ENCODE data around the gene SOD2. TPM values are rescaled to one million over a fixed set of nuclear protein-coding genes. Genes with fewer than 3 reads are reported as not detected.
"Not testable (repeated sequence)": the region's sequence is repeated elsewhere in the genome, so short reads cannot be mapped to it uniquely, and the experiment has no call there.

Gene SOD2
- total RNA-seq, 2 experiments from 2014 or later: 47.8 to 50.2 TPM

DNA sequence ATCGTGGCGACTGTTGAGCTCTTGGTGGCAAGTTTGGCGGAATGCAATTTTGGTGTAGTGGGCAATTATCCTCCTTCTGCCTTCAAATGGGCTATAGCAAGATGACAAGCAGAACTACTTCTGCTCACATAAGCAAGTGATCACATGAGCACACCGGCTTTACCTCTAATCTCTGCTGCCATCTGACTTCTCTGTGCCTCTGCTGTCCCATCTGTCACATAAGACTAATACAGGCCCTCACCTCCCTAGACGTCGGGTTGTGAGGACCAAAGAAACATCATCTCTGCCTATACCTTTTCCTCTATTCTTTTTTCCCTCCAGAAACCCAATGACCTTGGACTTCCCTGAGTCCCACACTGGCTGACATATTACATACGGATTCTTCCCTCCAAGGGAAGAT, 20.9 kb upstream of the SOD2 start:
- H3K27me3 Mint-ChIP-seq: no peaks in the 10 kb centered on the region
- H3K36me3 Mint-ChIP-seq: peaks cover 4% of the 10 kb centered on the region
- no peak overlapping the region for H3K27ac Mint-ChIP-seq
- H3K9me3 Mint-ChIP-seq (ENCODE audit: low read depth): peaks cover 2% of the 10 kb centered on the region
- DNase-seq: no peak
- H3K4me3 Mint-ChIP-seq: no peak overlapping the region
- H3K4me1 Mint-ChIP-seq: peaks cover 6% of the 10 kb centered on the region
- ATAC-seq: no peak
- CTCF ChIA-PET: no interaction called here

DNA sequence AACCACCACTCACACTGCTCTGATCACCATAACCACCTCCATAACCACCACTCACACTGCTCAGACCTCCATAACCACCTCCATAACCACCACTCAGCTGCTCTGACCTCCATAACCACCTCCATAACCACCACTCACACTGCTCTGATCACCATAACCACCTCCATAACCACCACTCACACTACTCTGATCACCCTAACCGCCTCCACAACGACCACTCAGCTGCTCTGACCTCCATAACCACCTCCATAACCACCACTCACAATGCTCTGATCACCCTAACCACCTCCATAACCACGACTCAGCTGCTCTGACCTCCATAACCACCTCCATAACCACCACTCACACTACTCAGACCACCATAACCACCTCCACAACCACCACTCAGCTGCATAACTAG, 19.3 kb upstream of the SOD2 start:
- DNase-seq; H3K4me3 Mint-ChIP-seq; ATAC-seq; H3K9me3 Mint-ChIP-seq (ENCODE audit: low read depth); H3K36me3 Mint-ChIP-seq; H3K27ac Mint-ChIP-seq; H3K4me1 Mint-ChIP-seq; H3K27me3 Mint-ChIP-seq: not testable (repeated sequence)
- CTCF ChIA-PET: interaction anchor here (1.0 kb wide), 1 partner anchor 20 kb away, joined by 4 read pairs; no protein-coding TSS in a partner anchor

DNA sequence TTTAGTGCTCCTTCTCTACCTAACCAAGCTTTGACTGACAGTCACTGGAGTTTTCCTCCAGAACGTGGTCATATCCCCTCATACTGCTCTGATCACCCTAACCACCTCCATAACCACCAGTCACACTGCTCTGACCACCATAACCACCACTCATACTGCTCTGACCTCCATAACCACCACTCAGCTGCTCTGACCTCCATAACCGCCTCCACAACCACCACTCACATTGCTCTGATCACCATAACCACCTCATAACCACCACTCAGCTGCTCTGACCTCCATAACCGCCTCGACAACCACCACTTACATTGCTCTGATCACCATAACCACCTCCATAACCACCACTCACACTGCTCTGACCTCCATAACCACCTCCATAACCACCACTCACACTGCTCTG, 17.6 kb upstream of the SOD2 start:
- H3K4me1 Mint-ChIP-seq; CTCF ChIA-PET; ATAC-seq; H3K36me3 Mint-ChIP-seq; DNase-seq; H3K9me3 Mint-ChIP-seq (ENCODE audit: low read depth); H3K27ac Mint-ChIP-seq; H3K4me3 Mint-ChIP-seq: not testable (repeated sequence)
- peaks cover 11% of the 10 kb centered on the region for H3K27me3 Mint-ChIP-seq

DNA sequence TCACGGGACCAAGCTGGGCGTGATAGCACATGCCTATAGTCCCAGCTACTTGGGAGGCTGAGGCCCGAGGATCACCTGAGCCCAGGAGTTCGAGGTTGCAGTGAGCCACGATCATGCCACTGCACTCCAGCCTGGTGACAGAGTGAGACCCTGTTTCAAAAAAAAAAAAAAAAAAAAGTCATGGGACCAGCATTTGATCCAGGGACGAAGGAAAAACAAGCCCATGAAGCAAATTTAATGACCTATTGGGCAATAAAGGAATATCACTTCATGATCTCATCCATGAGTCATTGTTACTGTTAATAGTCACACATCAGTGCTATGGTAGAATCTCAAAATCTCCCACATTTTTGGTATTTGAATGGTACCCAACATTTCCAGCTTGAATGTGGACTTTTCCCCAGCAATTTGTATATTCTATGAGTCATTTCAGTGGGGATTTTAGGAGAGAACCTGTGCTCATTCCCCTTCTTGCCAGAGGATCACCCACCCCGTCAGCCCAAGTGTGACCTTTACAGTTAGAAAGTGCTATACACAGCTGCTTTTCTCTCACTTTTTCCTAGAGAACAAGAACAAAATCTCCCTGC, 8.5 kb upstream of the SOD2 start:
- H3K9me3 Mint-ChIP-seq (ENCODE audit: low read depth): no peaks in the 10 kb centered on the region
- CTCF ChIA-PET: no interaction called here

DNA sequence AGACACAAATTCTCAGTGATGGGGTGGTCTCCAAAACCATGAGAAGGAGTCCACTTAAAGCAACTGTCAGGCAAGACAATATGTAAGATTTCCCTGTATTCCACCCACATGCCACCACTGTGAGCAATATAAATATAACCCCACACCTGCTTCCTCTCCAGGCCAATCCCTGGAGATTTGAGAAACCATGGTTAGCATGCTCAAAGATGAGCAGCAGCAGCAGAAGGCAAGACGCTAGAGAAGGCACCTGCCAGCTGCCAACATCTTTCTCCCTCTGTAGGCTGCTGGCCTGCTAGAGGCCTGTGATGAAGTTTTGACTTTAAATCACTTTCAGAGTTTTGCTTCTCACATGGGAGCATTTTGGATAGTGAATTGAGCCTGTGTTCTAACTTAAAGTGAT, 7.9 kb upstream of the SOD2 start:
- no peaks in the 10 kb centered on the region for H3K27me3 Mint-ChIP-seq
- no peaks in the 10 kb centered on the region for H3K36me3 Mint-ChIP-seq
- H3K9me3 Mint-ChIP-seq (ENCODE audit: low read depth): no peaks in the 10 kb centered on the region
- no peaks in the 10 kb centered on the region for H3K4me1 Mint-ChIP-seq
- H3K4me3 Mint-ChIP-seq: no peak overlapping the region
- no peak for DNase-seq
- no peak for ATAC-seq
- CTCF ChIA-PET: no interaction called here
- H3K27ac Mint-ChIP-seq: no peak overlapping the region

More for the DNA sequence above, 8.5 kb upstream of the SOD2 start:
- Mint-ChIP-seq H3K4me1 (no peaks in the 10 kb centered on the region), H3K27me3 (peaks cover 2% of the 10 kb centered on the region), H3K36me3 (no peaks in the 10 kb centered on the region), H3K27ac (no peak overlapping the region), H3K4me3 (no peak overlapping the region)
- no peak for DNase-seq
- no peak for ATAC-seq

DNA sequence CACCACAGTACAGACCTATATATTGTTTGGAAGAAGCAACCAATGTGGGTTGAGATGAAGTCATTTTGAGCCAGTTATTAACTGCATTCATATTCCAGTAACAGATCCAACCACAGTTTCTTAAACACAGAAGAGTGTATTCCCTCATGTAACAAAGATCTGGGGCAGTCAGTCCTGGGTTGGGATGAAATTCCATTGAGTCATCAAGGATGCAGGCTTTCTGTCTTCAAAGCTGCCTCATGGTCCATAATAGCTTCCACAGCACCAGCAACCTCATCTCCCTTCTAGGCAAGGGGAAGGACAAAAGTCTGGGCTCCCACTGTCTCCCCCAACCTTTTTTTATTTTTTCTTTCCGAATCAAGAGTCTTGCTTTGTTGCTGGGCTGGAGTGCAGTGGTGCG, 2.9 kb upstream of the SOD2 start:
- ATAC-seq (no peak), DNase-seq (no peak)
- H3K27me3 Mint-ChIP-seq: no peaks in the 10 kb centered on the region
- peaks cover 4% of the 10 kb centered on the region for H3K36me3 Mint-ChIP-seq
- H3K4me3 Mint-ChIP-seq: no peak overlapping the region
- H3K9me3 Mint-ChIP-seq (ENCODE audit: low read depth): no peaks in the 10 kb centered on the region
- CTCF ChIA-PET: no interaction called here
- peaks cover 26% of the 10 kb centered on the region for H3K4me1 Mint-ChIP-seq
- H3K27ac Mint-ChIP-seq: no peak overlapping the region

DNA sequence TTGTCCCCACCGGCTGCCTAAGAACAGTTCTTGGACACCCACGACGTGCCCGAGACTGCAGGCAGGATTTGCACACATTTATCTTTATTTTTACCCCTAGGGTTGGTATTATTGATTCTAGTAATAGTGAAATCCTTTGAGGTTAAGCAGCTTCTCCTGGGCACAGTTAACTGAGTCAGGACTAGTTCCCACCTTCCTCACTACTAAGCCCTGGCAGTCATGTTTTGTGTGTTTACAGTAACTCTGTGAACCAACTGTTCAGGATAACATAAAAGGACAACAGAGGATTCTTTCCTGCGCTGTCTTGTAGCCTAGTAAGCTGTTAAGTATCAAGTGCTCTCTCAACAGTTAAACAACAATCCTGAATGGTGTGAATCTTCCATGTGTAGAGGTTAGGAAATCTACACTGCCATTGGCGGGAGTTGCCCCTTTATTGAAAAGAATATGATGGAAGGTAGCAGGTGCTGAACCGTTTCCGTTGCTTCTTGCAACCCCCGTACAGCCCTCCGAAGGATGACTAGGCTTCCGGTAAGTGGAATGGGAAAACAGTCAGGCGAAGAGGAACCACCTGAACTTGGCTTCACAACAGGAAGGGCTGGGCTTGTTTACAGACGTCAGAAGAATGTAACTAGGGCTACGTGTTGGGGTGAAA, 979 bp upstream of the SOD2 start:
- CTCF ChIA-PET: interaction anchor here (0.9 to 1.4 kb wide), 4 partner anchors 31 to 68 kb away, joined by 3 to 4 read pairs (median 3); partner anchors contain the start of genes ACAT2 and WTAP
- peaks cover 7% of the 10 kb centered on the region for H3K36me3 Mint-ChIP-seq
- peak; percentile 2 for ATAC-seq
- peak; percentile 45 for DNase-seq
- H3K4me3 Mint-ChIP-seq: peak overlapping the region; percentile 86
- H3K27me3 Mint-ChIP-seq: no peaks in the 10 kb centered on the region
- no peaks in the 10 kb centered on the region for H3K9me3 Mint-ChIP-seq (ENCODE audit: low read depth)
- H3K27ac Mint-ChIP-seq: peak overlapping the region; percentile 87
- peaks cover 30% of the 10 kb centered on the region for H3K4me1 Mint-ChIP-seq

DNA sequence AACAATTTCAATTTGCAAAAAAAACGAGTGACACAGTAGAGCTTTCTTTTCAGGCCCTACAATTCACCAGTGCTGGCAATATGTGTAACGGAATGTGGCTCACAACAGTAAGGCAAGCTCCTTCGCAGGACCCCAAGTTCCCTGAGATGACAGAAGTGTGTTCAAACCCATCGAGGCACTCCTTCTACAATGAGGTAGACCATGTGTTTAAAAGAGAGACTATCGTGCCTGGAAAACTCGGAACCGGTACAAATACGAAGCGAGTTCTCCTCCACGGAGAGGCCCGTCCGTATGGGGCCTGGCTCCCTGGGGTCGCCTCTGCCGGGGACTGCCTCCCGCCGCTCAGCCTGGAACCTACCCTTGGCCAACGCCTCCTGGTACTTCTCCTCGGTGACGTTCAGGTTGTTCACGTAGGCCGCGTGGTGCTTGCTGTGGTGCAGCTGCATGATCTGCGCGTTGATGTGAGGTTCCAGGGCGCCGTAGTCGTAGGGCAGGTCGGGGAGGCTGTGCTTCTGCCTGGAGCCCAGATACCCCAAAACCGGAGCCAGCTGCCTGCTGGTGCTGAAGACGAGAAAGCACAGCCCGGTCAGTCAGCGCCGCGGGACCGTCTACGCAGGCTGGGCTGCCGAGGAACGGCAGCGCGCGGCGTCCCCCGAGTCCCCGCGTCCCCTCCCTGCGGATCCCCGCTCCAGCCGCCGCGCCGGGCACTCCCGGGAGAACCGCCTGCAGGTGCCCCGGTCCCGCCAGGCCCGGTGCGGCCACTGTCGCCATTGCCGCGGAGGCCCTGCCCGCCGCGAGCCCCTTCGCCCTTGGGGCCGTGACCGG, 526 bp downstream of the SOD2 start:
- Mint-ChIP-seq H3K4me1 (peaks cover 34% of the 10 kb centered on the region), H3K9me3 (ENCODE audit: low read depth) (no peaks in the 10 kb centered on the region), H3K36me3 (peaks cover 14% of the 10 kb centered on the region), H3K27ac (peak overlapping the region; percentile 92), H3K4me3 (peak overlapping the region; percentile 86), H3K27me3 (no peaks in the 10 kb centered on the region)
- peak; percentile 80 for DNase-seq
- ATAC-seq: peak; percentile 55
- CTCF ChIA-PET: interaction anchor here (1.2 to 3.3 kb wide), 16 partner anchors 11 to 770 kb away, joined by 3 to 19 read pairs (median 6); partner anchors contain the start of genes ACAT2, MRPL18, TCP1 and WTAP

DNA sequence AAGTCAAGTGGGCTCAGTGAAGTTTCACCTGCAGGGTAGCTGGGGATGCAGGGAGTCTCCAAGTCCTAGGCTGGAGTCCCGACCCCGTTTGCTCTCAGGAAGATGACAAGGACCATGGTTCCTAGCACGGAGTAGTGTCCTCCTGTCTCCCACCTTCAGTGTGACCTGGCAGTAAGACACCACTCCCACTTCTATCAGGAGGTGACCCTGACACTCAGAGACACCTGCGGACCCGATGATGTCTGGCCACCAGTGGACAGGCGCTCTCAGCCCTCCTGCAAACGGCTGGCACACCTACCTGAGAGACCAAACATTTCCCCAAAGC, 1.1 kb downstream of the SOD2 start:
- ATAC-seq: no peak
- no peaks in the 10 kb centered on the region for H3K27me3 Mint-ChIP-seq
- H3K4me1 Mint-ChIP-seq: peaks cover 38% of the 10 kb centered on the region
- peak overlapping the region; percentile 92 for H3K27ac Mint-ChIP-seq
- no peak for DNase-seq
- peaks cover 18% of the 10 kb centered on the region for H3K36me3 Mint-ChIP-seq
- CTCF ChIA-PET: interaction anchor here (0.6 to 3.3 kb wide), 18 partner anchors 11 to 770 kb away, joined by 3 to 19 read pairs (median 6); partner anchors contain the start of genes MRPL18, TCP1 and WTAP
- no peaks in the 10 kb centered on the region for H3K9me3 Mint-ChIP-seq (ENCODE audit: low read depth)
- H3K4me3 Mint-ChIP-seq: peak overlapping the region; percentile 86

DNA sequence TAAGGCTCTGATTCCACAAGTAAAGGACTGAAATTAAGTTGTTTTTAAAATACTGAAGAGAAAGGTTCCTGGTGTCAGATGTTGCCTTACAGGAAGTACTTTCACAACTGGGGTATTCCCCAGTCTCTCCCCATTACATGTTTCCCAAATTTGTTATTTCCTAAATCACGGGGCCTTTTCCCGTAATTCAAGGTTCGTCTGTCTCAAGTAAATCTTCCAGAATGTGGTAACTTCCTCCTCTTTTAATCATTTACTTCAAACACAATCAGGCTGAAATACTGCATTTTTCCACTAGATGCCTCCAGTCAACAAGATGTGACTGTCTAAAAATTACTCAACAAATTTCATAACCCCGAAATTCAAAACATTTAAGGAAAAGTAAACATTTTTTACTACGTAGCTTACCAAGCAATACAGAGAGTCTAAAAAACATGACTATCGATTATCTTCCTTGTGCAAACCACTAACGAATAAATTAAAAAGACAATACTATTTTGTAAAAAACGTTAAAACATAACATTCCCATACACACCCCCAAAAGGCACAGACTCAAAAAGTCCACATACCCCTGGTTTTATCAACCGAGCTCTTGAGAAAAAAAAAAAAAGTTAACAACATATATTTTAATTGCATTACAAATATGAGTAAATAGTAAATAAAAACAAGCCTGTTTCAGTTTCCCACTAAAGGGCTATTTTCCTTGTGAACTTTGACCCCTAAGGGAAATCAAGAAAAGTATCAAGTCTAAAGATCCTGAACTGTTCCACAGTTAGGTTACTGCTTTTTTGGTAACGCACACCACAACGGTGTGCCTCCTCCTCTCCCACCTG, 1.7 kb downstream of the SOD2 start:
- H3K9me3 Mint-ChIP-seq (ENCODE audit: low read depth): no peaks in the 10 kb centered on the region
- peaks cover 43% of the 10 kb centered on the region for H3K4me1 Mint-ChIP-seq
- ATAC-seq (no peak), DNase-seq (no peak)
- CTCF ChIA-PET: interaction anchor here (0.6 to 3.3 kb wide), 22 partner anchors 10 to 829 kb away, joined by 3 to 19 read pairs (median 4); partner anchors contain the start of genes ACAT2, MRPL18, TCP1 and WTAP
- peak overlapping the region; percentile 92 for H3K27ac Mint-ChIP-seq
- no peaks in the 10 kb centered on the region for H3K27me3 Mint-ChIP-seq
- peaks cover 23% of the 10 kb centered on the region for H3K36me3 Mint-ChIP-seq
- H3K4me3 Mint-ChIP-seq: peak overlapping the region; percentile 86

DNA sequence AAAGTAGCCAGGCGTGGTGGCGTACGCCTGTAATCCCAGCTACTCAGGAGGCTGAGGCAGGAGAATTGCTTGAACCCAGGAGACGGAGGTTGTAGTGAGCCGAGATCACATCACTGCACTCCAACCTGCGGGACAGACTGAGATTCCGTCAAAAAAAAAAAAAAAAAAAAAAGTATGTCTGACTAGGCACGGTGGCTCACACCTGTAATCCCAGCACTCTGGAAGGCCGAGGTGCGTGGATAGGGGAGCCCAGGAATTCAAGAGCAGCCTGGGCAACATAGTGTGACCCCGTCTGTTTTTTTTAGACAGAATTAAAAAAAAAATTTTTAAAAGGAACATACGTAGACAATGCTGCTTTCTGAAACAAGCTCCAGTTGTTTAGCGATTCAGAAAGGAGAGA, 2.9 kb downstream of the SOD2 start:
- H3K4me1 Mint-ChIP-seq: peaks cover 42% of the 10 kb centered on the region
- H3K36me3 Mint-ChIP-seq: peaks cover 29% of the 10 kb centered on the region
- H3K9me3 Mint-ChIP-seq (ENCODE audit: low read depth); DNase-seq; ATAC-seq; H3K27ac Mint-ChIP-seq; H3K4me3 Mint-ChIP-seq; H3K27me3 Mint-ChIP-seq: not testable (repeated sequence)
- CTCF ChIA-PET: interaction anchor here (0.7 to 3.3 kb wide), 9 partner anchors 9 to 765 kb away, joined by 3 to 19 read pairs (median 3); partner anchors contain the start of genes ACAT2, MRPL18 and TCP1

DNA sequence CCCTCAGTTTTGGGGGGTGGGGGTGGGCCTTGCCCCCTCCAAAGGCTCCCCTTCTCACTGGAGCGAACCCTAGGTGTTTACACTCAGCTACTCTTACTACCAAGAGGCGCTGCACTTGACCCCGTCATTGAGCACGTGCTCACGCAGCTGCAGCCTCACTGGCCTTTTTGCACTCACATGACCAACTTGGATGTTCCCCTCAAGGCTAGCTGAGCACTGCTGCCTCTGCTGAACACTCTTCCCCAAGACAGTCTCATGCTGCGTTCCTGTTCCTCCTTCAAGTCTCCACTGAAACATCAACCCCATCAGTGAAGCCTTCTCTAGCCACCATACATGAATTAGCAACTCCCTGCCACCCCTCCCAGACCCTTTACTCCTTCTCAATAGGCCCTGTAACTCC, 4.0 kb downstream of the SOD2 start:
- CTCF ChIA-PET: interaction anchor here (0.8 to 1.3 kb wide), 3 partner anchors 9 to 380 kb away, joined by 3 to 4 read pairs (median 3); partner anchors contain the start of gene WTAP
- Mint-ChIP-seq H3K4me1 (peaks cover 33% of the 10 kb centered on the region), H3K4me3 (no peak overlapping the region), H3K27ac (no peak overlapping the region), H3K36me3 (peaks cover 30% of the 10 kb centered on the region), H3K27me3 (no peaks in the 10 kb centered on the region), H3K9me3 (ENCODE audit: low read depth) (no peaks in the 10 kb centered on the region)
- ATAC-seq (no peak), DNase-seq (no peak)

Measured in activated CD8-positive, alpha-beta memory T cell treated with anti-CD3 and anti-CD28 coated beads, Interleukin-2, amount 10 ng/mL, durations not matched to agents 7 days and 5 days (primary cell).